Stimulated activated CD8-positive, alpha-beta memory T cell treated with anti-CD3 and anti-CD28 coated beads, Interleukin-15, amount 100 ng/mL, for 4 hours (primary cell): ENCODE data around the gene EFHC1.

Experiments used
- DNase-seq, 2 donors: peaks; one replicate each; pipeline ENCODE4 v3.0.0-alpha.2; 2020; ENCODE audit warnings: low read depth in 2 of 2

Gene EFHC1

DNA sequence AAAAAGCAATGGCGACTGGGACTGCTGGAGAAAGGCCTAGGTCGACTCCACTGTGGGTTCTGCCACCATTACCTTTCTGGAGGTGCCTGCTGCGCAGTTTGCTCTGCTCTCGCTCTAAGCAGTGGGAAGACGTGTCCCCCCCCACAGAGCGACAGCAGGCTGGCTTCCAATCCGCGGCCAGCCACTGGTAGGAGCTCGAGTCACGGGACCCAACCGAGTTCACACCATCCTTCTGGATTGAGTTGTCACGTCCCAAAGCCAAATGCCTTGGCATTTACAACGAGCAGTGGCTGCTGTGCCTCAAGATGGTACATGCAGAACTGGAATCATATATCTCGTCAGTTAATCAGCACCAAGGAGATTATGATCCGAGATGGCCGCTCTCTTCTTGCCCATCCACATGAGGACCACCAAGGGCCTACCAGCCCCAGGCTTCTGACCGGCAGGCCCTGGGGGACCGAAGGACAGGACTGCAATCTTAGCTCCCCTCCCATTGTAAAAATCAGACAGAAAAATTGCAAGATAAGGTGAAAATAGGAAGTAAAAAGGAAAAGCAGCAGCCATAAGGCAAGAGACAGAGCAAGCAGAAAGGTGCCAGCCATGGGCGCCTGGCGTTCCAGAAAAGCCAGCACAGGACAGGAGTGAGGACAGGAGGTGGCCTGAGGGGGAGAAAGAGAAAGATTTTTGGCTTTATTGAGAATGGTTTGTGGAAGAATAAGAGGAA lies 82.3 kb downstream of the EFHC1 start:
- no peak for DNase-seq

DNA sequence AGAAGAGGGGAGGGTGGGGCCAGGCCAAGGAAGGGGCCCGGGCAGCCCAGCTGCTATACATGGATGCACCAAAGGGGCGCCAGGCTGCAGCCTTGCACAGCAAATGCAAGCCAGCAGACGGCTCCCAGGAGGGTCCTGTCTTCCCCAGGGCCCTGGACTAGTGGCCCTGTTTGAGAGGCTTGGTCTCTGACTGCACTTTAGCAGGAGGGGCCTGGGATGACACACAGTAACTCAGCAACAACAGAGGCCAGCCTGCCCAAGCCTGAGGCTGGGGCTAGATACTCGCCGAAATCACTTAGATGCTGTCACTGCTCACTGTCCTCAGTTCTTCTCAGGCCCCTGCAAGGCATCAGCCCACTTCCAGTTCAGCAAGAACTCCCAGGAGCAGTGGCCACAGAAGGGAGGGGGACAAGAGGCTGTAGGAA lies 83.2 kb downstream of the EFHC1 start:
- no peak for DNase-seq

GRCh38 chr6:52503851-52504781 lies 84.0 kb downstream of the EFHC1 start:
- DNase-seq, result no peak

GRCh38 chr6:52504782-52505136 lies 84.6 kb downstream of the EFHC1 start:
- no peak for DNase-seq

DNA sequence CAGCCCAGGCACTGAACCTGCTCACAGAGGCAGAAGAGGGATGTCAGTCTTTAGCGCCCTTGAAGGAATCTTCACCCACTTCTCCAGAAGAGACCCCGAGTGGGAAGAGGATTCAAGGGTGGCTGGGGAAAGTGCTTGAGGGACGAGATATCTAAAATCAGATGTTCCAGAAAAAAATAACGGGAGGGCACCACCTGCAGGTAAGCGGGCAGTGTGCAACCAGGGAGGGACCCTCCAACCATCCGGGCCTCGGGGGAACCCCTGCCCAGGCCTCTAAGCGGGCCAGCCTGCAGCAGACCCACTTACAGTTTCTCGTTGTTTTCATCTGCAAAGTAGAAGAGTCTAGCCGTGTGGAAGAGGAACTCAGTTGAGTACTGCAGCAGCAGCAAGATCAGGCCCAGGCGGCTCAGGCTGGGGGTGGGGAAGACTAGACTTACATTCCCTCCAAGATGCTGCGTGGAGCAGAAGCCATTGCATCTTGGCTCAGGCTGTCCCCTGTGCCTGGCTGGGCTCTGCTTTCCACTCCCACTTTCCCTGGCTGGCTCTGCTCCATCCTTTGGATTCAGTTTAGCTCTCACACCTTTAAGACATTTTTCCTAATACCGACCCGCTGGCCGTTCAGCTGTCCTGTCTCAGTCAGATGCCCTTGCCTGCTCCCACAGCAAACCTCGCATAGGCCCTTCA lies 85.7 kb downstream of the EFHC1 start:
- DNase-seq, result no peak

DNA sequence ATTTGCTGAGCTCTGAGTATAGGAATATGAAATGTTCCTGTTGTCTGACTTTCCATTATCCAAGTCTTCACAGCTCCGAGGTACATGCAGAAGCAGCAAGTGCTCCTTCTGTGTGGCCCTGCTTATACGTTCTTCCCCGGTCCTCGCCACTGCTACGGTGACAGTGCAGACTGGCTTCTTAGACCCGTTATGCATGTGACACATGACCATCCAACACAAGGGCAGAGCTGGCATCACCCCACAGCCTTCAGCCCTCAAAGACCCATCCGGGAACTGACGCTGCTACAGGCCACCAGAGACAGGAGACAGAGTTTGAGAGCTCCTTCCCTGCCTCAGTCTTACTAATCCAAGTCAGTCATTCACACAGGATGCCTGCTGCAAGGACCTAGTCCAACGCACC lies 86.3 kb downstream of the EFHC1 start:
- no peak for DNase-seq

DNA sequence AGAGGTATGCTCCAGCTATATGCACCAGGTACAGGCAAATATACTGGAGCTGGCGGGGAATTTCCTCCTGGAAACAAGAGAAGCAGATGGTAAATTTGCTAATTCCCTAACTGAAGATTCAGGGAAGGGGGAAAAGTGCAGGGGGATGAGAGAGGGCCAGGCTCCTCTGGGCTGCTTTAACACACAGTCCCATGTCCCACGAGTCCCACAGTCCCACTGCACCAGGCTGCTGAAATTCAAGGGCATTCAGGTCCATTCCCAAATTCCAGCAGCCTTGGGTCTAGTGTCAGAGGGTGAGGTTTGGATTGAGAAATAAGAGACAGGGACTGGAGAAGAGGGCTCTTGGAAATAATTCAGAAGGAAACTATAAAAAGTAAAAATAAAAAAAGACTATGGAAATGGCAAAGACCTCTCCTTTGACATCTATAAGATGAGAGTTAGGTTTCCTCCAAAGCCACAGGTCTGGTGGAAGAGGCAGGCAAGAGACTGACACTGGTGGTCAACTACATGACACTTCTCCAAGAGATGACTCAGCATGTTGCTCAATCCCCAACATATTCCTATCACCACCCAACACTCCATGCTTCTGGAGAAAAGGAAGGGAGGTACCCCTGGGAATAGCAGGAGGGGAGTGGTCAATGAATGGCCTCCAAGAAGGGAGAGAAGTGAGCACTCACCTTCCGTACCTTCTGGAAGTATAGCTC lies 87.6 kb downstream of the EFHC1 start:
- DNase-seq, result no peak

GRCh38 chr6:52508261-52508739 lies 88.2 kb downstream of the EFHC1 start:
- no peak for DNase-seq

GRCh38 chr6:52509281-52510212 lies 89.4 kb downstream of the EFHC1 start:
- DNase-seq, result no peak

GRCh38 chr6:52510213-52510562 lies 90.0 kb downstream of the EFHC1 start:
- DNase-seq, result no peak

DNA sequence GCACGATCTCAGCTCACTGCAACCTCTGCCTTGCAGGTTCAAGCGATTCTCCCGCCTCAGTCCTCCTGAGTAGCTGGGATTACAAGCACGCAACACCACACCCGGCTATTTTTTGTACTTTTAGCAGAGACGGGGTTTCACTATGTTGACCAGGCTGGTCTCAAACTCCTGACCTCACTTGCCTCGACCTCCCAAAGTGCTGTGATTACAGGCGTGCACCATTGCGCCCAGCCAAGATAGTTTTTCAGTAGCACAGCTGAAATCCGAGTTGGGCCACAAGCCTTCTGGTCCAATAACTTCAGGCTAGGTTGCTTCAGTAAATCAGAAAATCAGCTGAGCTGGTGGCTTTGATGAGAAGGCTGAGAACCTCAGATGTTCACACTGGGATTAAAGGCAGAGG lies 91.0 kb downstream of the EFHC1 start:
- no peak for DNase-seq

DNA sequence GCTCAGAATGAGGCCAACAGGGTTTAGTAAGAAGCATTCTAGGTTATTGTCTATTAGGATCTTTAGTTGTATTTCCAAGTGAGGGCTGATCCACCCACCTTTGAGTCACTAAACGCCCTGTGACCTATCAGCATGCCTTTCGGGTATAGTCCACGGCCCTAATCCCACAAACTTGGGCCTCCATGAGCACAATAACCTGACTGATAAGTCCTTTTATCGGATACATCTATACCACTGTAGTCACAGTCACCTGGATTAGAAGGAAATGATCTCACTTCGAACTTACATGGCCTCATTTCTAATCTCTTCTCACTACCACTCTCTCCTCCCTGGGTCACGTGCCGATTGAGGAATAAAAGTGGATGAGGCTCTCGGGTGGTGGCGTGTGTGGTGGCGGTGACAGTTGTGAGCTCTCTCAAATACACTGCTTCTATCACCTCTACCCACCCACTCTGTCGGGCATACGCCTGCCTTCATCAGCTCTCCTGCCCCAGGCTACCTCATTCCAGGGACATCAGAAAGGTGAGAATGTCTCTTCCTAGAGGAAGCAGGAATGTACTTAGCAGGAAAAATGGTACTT lies 91.5 kb downstream of the EFHC1 start:
- DNase-seq, result no peak

GRCh38 chr6:52512199-52512598 lies 92.1 kb downstream of the EFHC1 start:
- DNase-seq, result no peak

- DNase-seq, result no peak
These were observed 93.3 kb downstream of the EFHC1 start for GRCh38 chr6:52513464-52513863.

DNA sequence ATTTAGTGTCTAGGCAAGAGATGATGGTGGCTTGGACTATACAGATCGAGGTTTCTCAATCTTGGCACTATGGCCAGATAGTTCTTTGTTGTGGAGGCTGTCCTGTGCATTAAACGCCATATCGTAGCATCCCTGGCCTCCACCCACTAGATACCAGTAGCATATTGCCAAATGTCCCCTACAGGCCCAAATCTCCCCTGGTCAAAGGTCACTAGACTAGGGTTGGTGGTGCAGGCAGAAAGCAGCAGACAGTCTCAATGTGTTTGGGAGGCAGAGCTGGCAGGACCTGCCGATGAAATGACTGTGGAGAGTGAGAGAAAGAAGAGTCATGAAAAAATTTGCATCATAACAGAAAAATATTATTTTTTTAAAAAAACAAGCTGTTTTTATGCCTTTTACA lies 93.8 kb downstream of the EFHC1 start:
- DNase-seq, result no peak

GRCh38 chr6:52514514-52514913 lies 94.4 kb downstream of the EFHC1 start:
- no peak for DNase-seq

DNA sequence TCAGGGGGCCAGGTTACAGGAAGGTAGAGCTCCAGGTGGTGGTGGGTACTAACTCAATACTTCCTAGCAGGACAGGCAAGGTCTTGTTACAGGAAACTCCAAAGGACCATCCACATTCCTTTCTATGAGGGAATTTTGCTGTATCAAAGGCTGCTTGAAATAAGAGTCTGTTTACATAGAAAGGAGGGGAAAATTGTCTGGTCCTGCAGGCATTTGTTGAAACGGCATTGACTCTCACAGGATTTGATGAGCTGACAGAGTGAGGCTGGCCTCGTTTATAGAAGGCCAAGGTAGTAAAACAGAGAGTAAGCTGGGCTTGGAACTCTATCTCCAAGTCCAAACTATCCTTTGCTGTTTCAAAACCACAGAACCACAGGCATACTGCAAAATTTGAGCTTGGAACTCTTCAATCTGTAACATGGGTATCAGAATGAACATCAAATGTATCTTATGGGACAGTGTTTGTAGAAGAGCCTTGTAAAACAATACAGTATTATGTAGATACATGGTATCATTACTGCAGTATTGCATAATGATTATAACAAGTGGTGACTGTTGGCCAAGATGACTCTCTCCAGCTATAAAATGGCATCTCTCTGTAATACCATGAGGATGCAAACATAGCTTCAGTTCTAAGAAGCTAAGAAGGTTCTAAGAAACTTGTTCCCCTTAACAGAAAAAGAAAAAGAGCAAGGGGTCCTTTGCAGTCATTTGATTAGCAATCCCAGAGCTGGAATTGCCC lies 95.2 kb downstream of the EFHC1 start:
- DNase-seq, result no peak

DNA sequence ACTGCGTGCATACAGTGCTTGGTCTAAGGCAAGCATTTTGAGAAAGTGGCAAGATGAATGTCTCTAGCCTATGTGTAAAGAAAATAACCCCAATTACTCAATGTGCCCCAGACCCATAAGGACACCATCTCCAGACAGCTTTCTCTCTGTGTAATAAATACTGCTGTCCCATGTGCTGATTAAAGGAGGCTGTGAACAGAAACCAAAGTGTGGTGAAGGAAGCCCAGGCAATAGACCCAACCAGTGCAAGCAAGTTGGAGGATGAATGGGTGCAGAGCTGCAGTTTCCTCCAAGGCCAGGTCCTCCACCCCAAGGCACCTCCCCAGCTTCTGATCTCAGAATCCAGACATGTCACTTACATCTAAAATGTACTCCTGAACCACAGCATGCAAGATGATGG lies 96.1 kb downstream of the EFHC1 start:
- DNase-seq, result no peak

DNA sequence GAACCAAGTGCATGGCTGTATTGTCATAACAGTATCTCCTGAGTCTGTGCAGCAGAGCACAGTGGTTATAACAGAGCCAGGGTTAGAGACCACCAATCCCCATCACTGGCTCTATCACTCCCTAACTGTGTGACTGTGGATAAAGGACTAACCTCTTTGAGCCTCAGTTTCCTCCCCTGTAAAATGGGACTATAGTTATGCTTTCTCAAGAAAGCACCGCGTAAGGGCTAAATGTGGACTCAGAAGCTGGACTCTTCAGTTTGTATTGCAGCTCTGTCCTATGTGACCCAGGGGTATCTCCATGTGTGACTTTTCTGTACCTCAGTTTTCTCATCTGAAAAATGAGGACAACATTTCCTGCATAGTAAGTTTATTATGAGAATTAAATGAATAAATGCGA lies 96.8 kb downstream of the EFHC1 start:
- DNase-seq, result no peak
